Caco-2 (cell line): ENCODE measurements around the gene TTLL8. TPM values are rescaled to one million over a fixed set of nuclear protein-coding genes. Genes with fewer than 3 reads are reported as not detected.

ENCODE experiments used
- BruUV-seq: library from RNA; stranded (reverse); fragments of 400-500 nt; replicated peaks from 2 replicates; lab custom pipeline; 2021; lab: Mats Ljungman, UMichigan
- CTCF ChIA-PET: fragments of 300-600 bp; sonication (Branson Sonifier 250); formaldehyde crosslinking; loops from one replicate; lab custom pipeline; 2022; ENCODE audit warnings: antibody characterized with exemption; lab: Charles Lee
- POLR2A ChIA-PET: fragments of 300-600 bp; sonication (Branson Sonifier 250); formaldehyde crosslinking; loops from one replicate; lab custom pipeline; 2022; ENCODE audit warnings: antibody characterized with exemption; lab: Charles Lee
- DNase-seq, 2 experiments: peaks; one replicate each; pipeline versions ENCODE4 v3.0.0 to v3.0.0-alpha.2; 2020 to 2022
- H3K27me3 ChIP-seq: replicated peaks from 2 replicates; pipeline ENCODE4 v1.6.0; 2011; ENCODE audit warnings: low read length; ENCODE audit not compliant: control insufficient read depth, insufficient read depth
- H3K36me3 ChIP-seq: 2 replicates; pipeline ENCODE4 v1.5.1; 2011; ENCODE audit warnings: low read length; ENCODE audit not compliant: control insufficient read depth, insufficient read depth
- H3K4me1 ChIP-seq: fragments of 250-450 bp; sonication (Bioruptor Pico); 2 replicates; pipeline ENCODE4 v1.5.1; 2020; ENCODE audit warnings: mild to moderate bottlenecking
- H3K4me3 ChIP-seq: 2 replicates; pipeline ENCODE4 v1.5.1; 2011; ENCODE audit warnings: low read depth, mild to moderate bottlenecking, control low read depth, low read length
- H3K9me3 ChIP-seq: fragments of 250-450 bp; sonication (Bioruptor Pico); 2 replicates; pipeline ENCODE4 v1.5.1; 2020; ENCODE audit warnings: mild to moderate bottlenecking, moderate library complexity
- H3K27ac Mint-ChIP-seq: one replicate; pipeline ENCODE4 v1.8.0; 2022; ENCODE audit warnings: mixed read lengths; ENCODE audit not compliant: unreplicated experiment
- H3K27me3 Mint-ChIP-seq: one replicate; pipeline ENCODE4 v1.8.0; 2022; ENCODE audit warnings: mixed read lengths; ENCODE audit not compliant: insufficient read depth, unreplicated experiment
- H3K36me3 Mint-ChIP-seq: one replicate; pipeline ENCODE4 v1.8.0; 2022; ENCODE audit warnings: mild to moderate bottlenecking, mixed read lengths; ENCODE audit not compliant: insufficient read depth, unreplicated experiment
- H3K4me1 Mint-ChIP-seq: one replicate; pipeline ENCODE4 v1.8.0; 2022; ENCODE audit warnings: low read depth, mixed read lengths; ENCODE audit not compliant: unreplicated experiment
- H3K4me3 Mint-ChIP-seq: one replicate; pipeline ENCODE4 v1.8.0; 2022; ENCODE audit warnings: mild to moderate bottlenecking, moderate library complexity, mixed read lengths; ENCODE audit not compliant: unreplicated experiment
- H3K9me3 Mint-ChIP-seq: one replicate; pipeline ENCODE4 v1.8.0; 2022; ENCODE audit warnings: mixed read lengths; ENCODE audit not compliant: unreplicated experiment
- CTCF ChIP-seq, 2 experiments: fragments of 200-600 bp in 1 of 2; IDR thresholded peaks; 1 replicate in 1 of 2; 2 replicates in 1 of 2; pipeline versions ENCODE4 v1.5.1 to v1.8.0; 2011 to 2022; ENCODE audit warnings: antibody characterized with exemption in 1 of 2, control low read depth in 1 of 2, inconsistent platforms in 1 of 2, low read depth in 1 of 2, low read length in 1 of 2, mild to moderate bottlenecking in 1 of 2, moderate library complexity in 1 of 2; ENCODE audit not compliant: insufficient read depth in 1 of 2, severe bottlenecking in 1 of 2, unreplicated experiment in 1 of 2
- intact Hi-C: fragments of 100-400 bp; cut with micrococcal nuclease; formaldehyde crosslinking; loops from one replicate; pipeline ENCODE4 v1.10.0; 2022; ENCODE audit not compliant: unreplicated experiment
- total RNA-seq: library from RNA; stranded (reverse); gene quantifications from 2 replicates; pipeline ENCODE4 v1.2.3, GENCODE V29; 2022

The TTLL8 gene
- total RNA-seq, 1 experiment from 2014 or later = not detected

DNA sequence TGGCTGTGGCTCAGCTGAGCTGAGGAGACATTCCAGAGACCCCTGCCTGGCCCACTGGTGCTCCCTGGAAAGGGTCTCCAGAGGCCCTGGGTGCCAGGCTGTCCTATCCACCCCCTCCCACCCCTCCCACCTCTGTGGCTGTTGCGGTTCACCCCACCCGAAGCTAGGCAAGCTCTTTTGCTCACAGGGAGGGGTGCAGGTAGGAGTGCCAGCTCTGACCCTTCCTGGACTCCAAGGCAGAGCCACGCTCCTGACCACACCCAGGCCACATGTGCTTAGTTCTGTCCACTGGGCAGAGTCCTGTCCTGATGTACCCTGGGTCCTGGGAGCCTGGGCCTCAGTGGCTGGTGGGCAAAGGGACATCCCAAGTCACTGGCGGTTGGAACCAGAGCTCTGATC, 62.0 kb downstream of the TTLL8 start:
- no TSS peak for BruUV-seq
- CTCF ChIA-PET = no interaction called here

DNA sequence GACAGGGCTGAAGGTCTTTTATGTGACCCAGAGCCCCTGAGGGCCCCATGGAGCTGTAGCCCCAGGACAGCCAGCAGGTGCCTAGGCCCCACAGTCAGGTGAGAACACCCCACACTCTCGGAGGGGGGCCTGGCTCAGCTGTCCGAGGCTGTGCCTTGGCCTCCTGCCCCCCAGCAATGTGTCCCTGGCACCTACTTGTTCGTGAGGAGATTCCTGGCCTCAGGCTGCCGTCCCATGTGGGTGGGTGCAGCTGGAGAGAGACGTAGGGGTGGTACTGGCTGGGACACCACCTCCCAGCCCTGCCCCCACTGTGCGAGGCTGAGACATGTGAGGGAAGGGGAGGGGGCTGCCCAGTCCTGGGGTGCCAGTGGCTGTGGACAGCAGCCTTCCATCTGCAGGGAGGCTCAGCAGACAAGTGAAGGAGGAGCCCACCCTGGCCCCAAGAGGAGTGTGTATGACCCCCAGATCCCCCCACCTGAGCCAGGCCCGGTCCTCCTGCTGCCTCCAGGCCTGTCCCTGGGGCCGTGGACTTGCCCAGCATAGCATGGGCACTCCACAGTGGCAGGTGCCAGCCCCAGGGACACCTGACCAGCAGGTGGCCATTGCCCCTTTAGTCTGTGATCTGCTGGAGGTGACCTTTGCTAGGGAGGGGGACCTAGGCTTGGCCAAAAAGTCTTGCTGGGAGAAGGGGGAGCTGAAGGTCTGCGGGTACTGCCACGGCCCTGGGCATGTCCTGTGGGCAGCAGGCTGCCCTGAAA, 62.6 kb downstream of the TTLL8 start:
- no peak overlapping the region for H3K4me3 Mint-ChIP-seq
- H3K9me3 ChIP-seq = no peaks in the 10 kb centered on the region
- H3K4me3 ChIP-seq = no peak overlapping the region
- peaks cover 13% of the 10 kb centered on the region for H3K9me3 Mint-ChIP-seq
- H3K27ac Mint-ChIP-seq = no peak overlapping the region
- H3K36me3 ChIP-seq = no peaks in the 10 kb centered on the region
- H3K4me1 Mint-ChIP-seq = no peaks in the 10 kb centered on the region
- no peak for DNase-seq
- no TSS peak for BruUV-seq
- TF ChIP-seq CTCF (IDR thresholded peaks at IDR 0.05; ENCODE audit: insufficient read depth in 1 of 2, low read depth in 1 of 2, low read length in 1 of 2, severe bottlenecking in 1 of 2, unreplicated experiment in 1 of 2) = no peak
- ChIA-PET POLR2A (no interaction called here), CTCF (interaction anchor here (2.3 kb wide), 1 partner anchor 65 kb away, joined by 9 read pairs; no protein-coding TSS in a partner anchor)
- no peaks in the 10 kb centered on the region for H3K36me3 Mint-ChIP-seq
- no peaks in the 10 kb centered on the region for H3K4me1 ChIP-seq
- no peaks in the 10 kb centered on the region for H3K27me3 Mint-ChIP-seq
- intact Hi-C loops = no loop called here
- H3K27me3 ChIP-seq = no peaks in the 10 kb centered on the region

More for the DNA sequence above, 62.0 kb downstream of the TTLL8 start:
- no peak overlapping the region for H3K4me3 ChIP-seq
- Mint-ChIP-seq H3K4me3 (no peak overlapping the region), H3K4me1 (no peaks in the 10 kb centered on the region), H3K27me3 (no peaks in the 10 kb centered on the region), H3K9me3 (peaks cover 7% of the 10 kb centered on the region), H3K27ac (no peak overlapping the region), H3K36me3 (no peaks in the 10 kb centered on the region)
- no peak for TF ChIP-seq CTCF (IDR thresholded peaks at IDR 0.05; ENCODE audit: insufficient read depth in 1 of 2, low read depth in 1 of 2, low read length in 1 of 2, severe bottlenecking in 1 of 2, unreplicated experiment in 1 of 2)
- no peaks in the 10 kb centered on the region for H3K4me1 ChIP-seq
- H3K36me3 ChIP-seq = no peaks in the 10 kb centered on the region
- DNase-seq = no peak
- POLR2A ChIA-PET = no interaction called here
- H3K27me3 ChIP-seq = no peaks in the 10 kb centered on the region
- intact Hi-C loops = no loop called here
- H3K9me3 ChIP-seq = no peaks in the 10 kb centered on the region

- BruUV-seq = no TSS peak
- no peak for TF ChIP-seq CTCF (IDR thresholded peaks at IDR 0.05; ENCODE audit: insufficient read depth in 1 of 2, low read depth in 1 of 2, low read length in 1 of 2, severe bottlenecking in 1 of 2, unreplicated experiment in 1 of 2)
- H3K27me3 ChIP-seq = no peaks in the 10 kb centered on the region
- H3K4me1 ChIP-seq = no peaks in the 10 kb centered on the region
- no peaks in the 10 kb centered on the region for H3K36me3 ChIP-seq
- Mint-ChIP-seq H3K4me1 (no peaks in the 10 kb centered on the region), H3K36me3 (no peaks in the 10 kb centered on the region), H3K27me3 (no peaks in the 10 kb centered on the region), H3K4me3 (no peak overlapping the region), H3K27ac (no peak overlapping the region), H3K9me3 (peaks cover 19% of the 10 kb centered on the region)
- intact Hi-C loops = no loop called here
- no peak overlapping the region for H3K4me3 ChIP-seq
- H3K9me3 ChIP-seq = no peaks in the 10 kb centered on the region
- CTCF ChIA-PET = interaction anchor here (2.3 kb wide), 1 partner anchor 64 kb away, joined by 9 read pairs; no protein-coding TSS in a partner anchor
- POLR2A ChIA-PET = no interaction called here
- no peak for DNase-seq
These were observed 63.1 kb downstream of the TTLL8 start for GRCh38 chr22:49995041-49995360.
